Keratinocyte (primary cell): ENCODE data around the gene APOB. TPM values are rescaled to one million over a fixed set of nuclear protein-coding genes. Genes with fewer than 3 reads are reported as not detected.

Experiments used
- DNase-seq: peaks from one replicate; pipeline ENCODE4 v3.0.0-alpha.2; 2011; ENCODE audit warnings: low read depth, missing footprints, low spot score
- FAIRE-seq: peaks from 2 replicates; lab custom pipeline; 2011; peaks lifted over from hg19 to GRCh38; lab: Jason Lieb, UNC
- H2AFZ ChIP-seq: 2 replicates; pipeline ENCODE4 v1.6.0; 2012; ENCODE audit warnings: low read length, control low read depth, inconsistent platforms; ENCODE audit not compliant: control insufficient read depth
- H3K27ac ChIP-seq: 2 replicates; pipeline ENCODE4 v1.5.1; 2011; ENCODE audit warnings: low read length; ENCODE audit not compliant: control insufficient read depth, insufficient read depth
- H3K27me3 ChIP-seq: 3 replicates; pipeline ENCODE4 v1.6.0; 2011; ENCODE audit warnings: low read length; ENCODE audit not compliant: control insufficient read depth, insufficient read depth; ENCODE audit errors: extremely low read depth
- H3K36me3 ChIP-seq, 2 experiments: 2 replicates in 1 of 2; 3 replicates in 1 of 2; pipeline ENCODE4 v1.5.1; 2011; ENCODE audit warnings: low read length in 2 of 2, mild to moderate bottlenecking in 1 of 2; ENCODE audit not compliant: control insufficient read depth in 2 of 2, insufficient read depth in 2 of 2; ENCODE audit errors: extremely low read depth in 1 of 2
- H3K4me1 ChIP-seq: 3 replicates; pipeline ENCODE4 v1.5.1; 2011; ENCODE audit warnings: low read length; ENCODE audit not compliant: control insufficient read depth, insufficient read depth; ENCODE audit errors: extremely low read depth
- H3K4me2 ChIP-seq: 3 replicates; pipeline ENCODE4 v1.6.0; 2011; ENCODE audit warnings: low read depth, low read length; ENCODE audit not compliant: control insufficient read depth, insufficient read depth; ENCODE audit errors: extremely low read depth
- H3K4me3 ChIP-seq, 3 experiments: fragments of 200-600 bp in 1 of 3; sonication (generic) in 1 of 3; 2 replicates in 2 of 3; 3 replicates in 1 of 3; pipeline ENCODE4 v1.5.1; 2011 to 2016; ENCODE audit warnings: low read length in 3 of 3, mild to moderate bottlenecking in 3 of 3, control low read depth in 2 of 3, inconsistent platforms in 1 of 3, low read depth in 1 of 3, mixed read lengths in 1 of 3, mixed run types in 1 of 3, moderate library complexity in 1 of 3; ENCODE audit not compliant: control insufficient read depth in 2 of 3, insufficient read depth in 2 of 3; ENCODE audit errors: extremely low read depth in 1 of 3
- H3K79me2 ChIP-seq: 2 replicates; pipeline ENCODE4 v1.6.0; 2012; ENCODE audit warnings: low read length; ENCODE audit not compliant: control insufficient read depth, insufficient read depth
- H3K9ac ChIP-seq: 3 replicates; pipeline ENCODE4 v1.6.0; 2011; ENCODE audit warnings: low read length; ENCODE audit not compliant: control insufficient read depth, insufficient read depth; ENCODE audit errors: extremely low read depth
- H3K9me1 ChIP-seq: 3 replicates; pipeline ENCODE4 v1.6.0; 2011; ENCODE audit warnings: low read length; ENCODE audit not compliant: control insufficient read depth, insufficient read depth; ENCODE audit errors: extremely low read depth
- H3K9me3 ChIP-seq: 2 replicates; pipeline ENCODE4 v1.5.1; 2012; ENCODE audit warnings: low read depth, low read length; ENCODE audit not compliant: control insufficient read depth
- H4K20me1 ChIP-seq: 3 replicates; pipeline ENCODE4 v1.6.0; 2011; ENCODE audit warnings: low read length; ENCODE audit not compliant: control insufficient read depth, insufficient read depth; ENCODE audit errors: extremely low read depth
- EZH2 ChIP-seq: IDR thresholded peaks from one replicate; pipeline ENCODE4 v1.6.1; 2012; ENCODE audit warnings: inconsistent platforms, mild to moderate bottlenecking, low read length, moderate library complexity
- dilution Hi-C: fragments of 300-500 bp; cut with MboI; formaldehyde crosslinking; loops from one replicate; pipeline ENCODE4 v1.7.0; 2020; ENCODE audit warnings: low sequenced_read_pairs; ENCODE audit not compliant: extremely low pct_ligation_motif_present
- polyA plus RNA-seq, 5 experiments: library from polyadenylated mRNA; depleted of rRNA in 3 of 5; stranded (reverse) in 3 of 5; stranded (forward) in 1 of 5; unstranded in 1 of 5; fragments of >200 nt; gene quantifications; 1 replicate in 1 of 5; 2 replicates in 3 of 5; 3 replicates in 1 of 5; pipeline versions ENCODE4 v1.2.1 to v1.2.3, GENCODE V29; 2011 to 2012; ENCODE audit warnings: missing spikeins in 2 of 5, low read depth in 1 of 5, low replicate concordance in 1 of 5
- TF ChIP-seq, protein P1 (sequence below), 3 experiments: IDR thresholded peaks in 1 of 3; conservative IDR thresholded peaks in 1 of 3; optimal IDR thresholded peaks in 1 of 3; 2 replicates in 2 of 3; 3 replicates in 1 of 3; pipeline versions ENCODE3 to v1.5.1; 2011; ENCODE audit warnings: low read length in 3 of 3, mild to moderate bottlenecking in 3 of 3, moderate library complexity in 2 of 3, control low read depth in 1 of 3, inconsistent platforms in 1 of 3; ENCODE audit not compliant: insufficient read depth in 2 of 3; ENCODE audit errors: extremely low read depth in 1 of 3

APOB gene
- polyA plus RNA-seq, 1 donor (not counting 4 experiments of a cell fraction or from before 2014, with no cell fraction given) = 0.01 TPM

DNA sequence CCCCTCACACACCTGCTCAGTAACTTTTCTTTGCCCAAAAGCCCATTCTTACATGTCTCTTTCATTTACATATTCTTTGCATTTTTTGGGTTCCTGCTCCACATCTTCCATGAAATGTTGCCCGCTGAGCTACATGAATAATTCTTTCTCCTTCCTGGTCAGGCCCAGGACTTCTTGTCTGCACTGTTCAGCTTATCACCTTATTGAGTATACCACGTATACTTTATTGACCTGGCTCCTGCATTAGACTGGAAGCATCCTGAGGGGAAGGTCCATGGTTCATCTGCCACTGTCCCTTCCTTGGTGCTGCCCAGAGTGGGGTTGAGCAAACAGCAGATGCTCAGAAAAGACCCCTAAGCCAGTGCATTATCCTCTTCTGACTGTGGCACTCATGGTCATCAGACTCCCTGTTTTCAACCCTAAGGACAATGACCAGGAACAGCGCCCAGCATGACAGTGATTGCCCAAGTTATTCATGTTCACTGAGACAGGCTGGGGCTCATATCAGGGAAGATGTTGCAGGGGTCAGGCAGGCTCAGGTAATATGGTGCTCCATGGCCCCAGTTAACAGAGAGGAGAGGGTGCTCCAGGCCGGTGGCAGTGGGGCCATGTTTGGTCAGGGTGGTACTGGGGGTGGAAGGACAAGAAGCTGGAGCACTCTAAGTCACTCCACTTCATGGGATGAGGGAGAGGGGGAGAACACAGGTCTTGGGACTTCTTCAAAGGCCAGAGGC, 7.7 kb downstream of the APOB start:
- Histone ChIP-seq H3K4me3 (no peak overlapping the region), H3K9ac (no peak overlapping the region), H3K4me1 (no peaks in the 10 kb centered on the region), H4K20me1 (no peaks in the 10 kb centered on the region), H3K36me3 (no peaks in the 10 kb centered on the region), H3K9me3 (no peaks in the 10 kb centered on the region), H3K4me2 (no peak overlapping the region), H3K27me3 (no peaks in the 10 kb centered on the region), H3K79me2 (no peaks in the 10 kb centered on the region), H2AFZ (no peak overlapping the region), H3K9me1 (no peaks in the 10 kb centered on the region), H3K27ac (no peak overlapping the region)
- TF ChIP-seq EZH2 = no peak
- TF ChIP-seq, protein P1, sequence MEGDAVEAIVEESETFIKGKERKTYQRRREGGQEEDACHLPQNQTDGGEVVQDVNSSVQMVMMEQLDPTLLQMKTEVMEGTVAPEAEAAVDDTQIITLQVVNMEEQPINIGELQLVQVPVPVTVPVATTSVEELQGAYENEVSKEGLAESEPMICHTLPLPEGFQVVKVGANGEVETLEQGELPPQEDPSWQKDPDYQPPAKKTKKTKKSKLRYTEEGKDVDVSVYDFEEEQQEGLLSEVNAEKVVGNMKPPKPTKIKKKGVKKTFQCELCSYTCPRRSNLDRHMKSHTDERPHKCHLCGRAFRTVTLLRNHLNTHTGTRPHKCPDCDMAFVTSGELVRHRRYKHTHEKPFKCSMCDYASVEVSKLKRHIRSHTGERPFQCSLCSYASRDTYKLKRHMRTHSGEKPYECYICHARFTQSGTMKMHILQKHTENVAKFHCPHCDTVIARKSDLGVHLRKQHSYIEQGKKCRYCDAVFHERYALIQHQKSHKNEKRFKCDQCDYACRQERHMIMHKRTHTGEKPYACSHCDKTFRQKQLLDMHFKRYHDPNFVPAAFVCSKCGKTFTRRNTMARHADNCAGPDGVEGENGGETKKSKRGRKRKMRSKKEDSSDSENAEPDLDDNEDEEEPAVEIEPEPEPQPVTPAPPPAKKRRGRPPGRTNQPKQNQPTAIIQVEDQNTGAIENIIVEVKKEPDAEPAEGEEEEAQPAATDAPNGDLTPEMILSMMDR (optimal IDR thresholded peaks at IDR 0.05 in 1 of 3, IDR thresholded peaks at IDR 0.05 in 1 of 3, conservative IDR thresholded peaks at IDR 0.05 in 1 of 3; ENCODE audit: extremely low read depth in 1 of 3, insufficient read depth in 2 of 3, low read length in 3 of 3) = no peak
- dilution Hi-C loops = no loop called here
- FAIRE-seq (no peak), DNase-seq (no peak)

DNA sequence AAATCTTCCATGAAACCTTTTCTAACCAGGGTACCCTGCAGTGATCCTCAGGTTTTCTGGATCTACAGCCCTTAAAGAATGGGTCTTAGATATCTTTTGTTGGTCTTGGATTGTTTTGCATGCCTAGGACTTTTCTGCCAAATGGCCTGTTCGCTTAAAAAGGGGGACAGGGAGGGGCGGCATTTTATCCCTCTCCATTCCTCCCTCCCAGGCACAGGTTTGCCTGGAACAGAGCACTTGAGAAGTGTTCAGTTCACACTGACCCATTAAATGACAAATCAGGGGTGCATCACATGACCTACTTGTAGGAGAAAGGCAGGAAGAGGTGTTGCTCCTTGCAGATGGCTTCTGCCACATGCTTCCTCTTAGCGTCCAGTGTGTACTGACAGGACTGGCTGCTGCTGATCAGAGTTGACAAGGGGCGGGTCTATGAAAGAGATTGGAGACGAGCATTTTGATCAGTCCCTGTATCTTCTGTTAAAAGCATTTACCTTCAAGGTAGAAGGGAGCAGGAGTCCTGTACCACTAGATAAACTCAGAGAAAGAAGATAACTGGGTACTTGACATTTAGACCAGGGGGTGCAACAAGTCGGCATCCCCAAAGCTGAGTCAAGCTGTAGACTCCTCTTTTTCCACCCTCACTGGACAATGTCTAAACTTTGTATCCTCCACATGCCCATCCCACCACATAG, 8.4 kb downstream of the APOB start:
- no peaks in the 10 kb centered on the region for H4K20me1 ChIP-seq
- H3K27me3 ChIP-seq = no peaks in the 10 kb centered on the region
- H3K27ac ChIP-seq = no peak overlapping the region
- no peak overlapping the region for H3K4me3 ChIP-seq
- dilution Hi-C loops = no loop called here
- no peak overlapping the region for H3K4me2 ChIP-seq
- DNase-seq = no peak
- no peaks in the 10 kb centered on the region for H3K9me3 ChIP-seq
- H3K4me1 ChIP-seq = no peaks in the 10 kb centered on the region
- H3K9ac ChIP-seq = no peak overlapping the region
- no peaks in the 10 kb centered on the region for H3K36me3 ChIP-seq
- H3K79me2 ChIP-seq = no peaks in the 10 kb centered on the region
- FAIRE-seq = no peak
- H2AFZ ChIP-seq = no peak overlapping the region
- TF ChIP-seq, protein P1 (optimal IDR thresholded peaks at IDR 0.05 in 1 of 3, IDR thresholded peaks at IDR 0.05 in 1 of 3, conservative IDR thresholded peaks at IDR 0.05 in 1 of 3; ENCODE audit: extremely low read depth in 1 of 3, insufficient read depth in 2 of 3, low read length in 3 of 3) = no peak
- no peak for TF ChIP-seq EZH2
- H3K9me1 ChIP-seq = no peaks in the 10 kb centered on the region
